ENCODE data around the gene RNF223. TPM values are rescaled to one million over a fixed set of nuclear protein-coding genes. Genes with fewer than 3 reads are reported as not detected.

RNF223 gene
- total RNA-seq, 3 donors from 2014 or later: 1.3 to 7.5 (median 2.1) TPM

DNA sequence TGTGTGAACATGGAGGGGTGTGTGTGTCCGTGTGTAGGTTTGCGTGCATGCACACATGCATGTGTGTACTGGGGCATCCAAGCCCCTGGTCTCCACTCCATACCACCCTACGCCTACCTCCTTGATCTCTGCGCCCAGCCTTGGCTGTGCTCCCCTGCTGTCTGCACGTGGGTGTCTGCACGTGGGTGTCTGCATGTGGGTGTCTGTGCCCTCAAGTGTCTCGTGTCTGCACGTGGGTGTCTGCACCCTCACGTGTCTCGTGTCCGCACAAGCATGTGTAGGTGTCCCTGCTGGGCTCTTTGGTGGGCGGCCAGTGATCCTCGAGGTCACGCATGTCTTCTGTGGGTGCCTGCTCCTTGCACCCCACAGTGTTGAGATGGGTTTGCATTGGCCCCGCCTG is 21.1 kb downstream of the RNF223 start:
- DNase-seq (no peak), ATAC-seq (no peak)
- Histone ChIP-seq H3K9me3 (no peaks in the 10 kb centered on the region), H3K36me3 (ENCODE audit: low read depth) (no peaks in the 10 kb centered on the region), H3K4me3 (no peak overlapping the region), H3K4me1 (ENCODE audit: low read depth) (no peaks in the 10 kb centered on the region)
- no peak for TF ChIP-seq CTCF (IDR thresholded peaks at IDR 0.05)
- intact Hi-C loops (cut with DNase I, micrococcal nuclease): no loop called here

GRCh38 chr1:1052003-1052840 is 21.9 kb downstream of the RNF223 start:
- ATAC-seq (no peak), DNase-seq (no peak)
- H3K36me3 ChIP-seq (ENCODE audit: low read depth): no peaks in the 10 kb centered on the region
- intact Hi-C loops (cut with DNase I, micrococcal nuclease): no loop called here
- TF ChIP-seq CTCF (IDR thresholded peaks at IDR 0.05): no peak
- no peak overlapping the region for H3K4me3 ChIP-seq
- no peaks in the 10 kb centered on the region for H3K4me1 ChIP-seq (ENCODE audit: low read depth)
- no peaks in the 10 kb centered on the region for H3K9me3 ChIP-seq

DNA sequence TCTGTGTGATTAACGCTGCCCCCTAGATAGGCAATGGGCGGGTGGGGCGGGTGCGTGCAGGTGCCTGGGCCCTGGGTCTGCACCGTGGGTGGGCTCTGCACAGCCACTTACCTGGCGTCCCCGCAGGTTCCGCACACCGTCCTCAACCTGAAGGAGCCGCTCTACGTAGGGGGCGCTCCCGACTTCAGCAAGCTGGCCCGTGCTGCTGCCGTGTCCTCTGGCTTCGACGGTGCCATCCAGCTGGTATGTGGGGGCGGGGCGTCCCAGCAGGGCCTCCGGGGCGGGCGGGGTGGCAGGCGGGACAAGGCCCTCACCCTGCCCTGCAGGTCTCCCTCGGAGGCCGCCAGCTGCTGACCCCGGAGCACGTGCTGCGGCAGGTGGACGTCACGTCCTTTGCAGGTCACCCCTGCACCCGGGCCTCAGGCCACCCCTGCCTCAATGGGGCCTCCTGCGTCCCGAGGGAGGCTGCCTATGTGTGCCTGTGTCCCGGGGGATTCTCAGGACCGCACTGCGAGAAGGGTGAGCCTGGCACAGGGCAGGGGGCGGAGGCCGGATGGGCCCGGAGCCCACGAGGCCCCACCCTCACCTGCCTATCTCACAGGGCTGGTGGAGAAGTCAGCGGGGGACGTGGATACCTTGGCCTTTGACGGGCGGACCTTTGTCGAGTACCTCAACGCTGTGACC is 22.8 kb downstream of the RNF223 start:
- DNase-seq (no peak), ATAC-seq (peak; percentile 33)
- no peaks in the 10 kb centered on the region for H3K9me3 ChIP-seq
- intact Hi-C loops (cut with DNase I, micrococcal nuclease): no loop called here
- no peaks in the 10 kb centered on the region for H3K4me1 ChIP-seq (ENCODE audit: low read depth)
- TF ChIP-seq CTCF (IDR thresholded peaks at IDR 0.05): no peak
- H3K4me3 ChIP-seq: no peak overlapping the region
- no peaks in the 10 kb centered on the region for H3K36me3 ChIP-seq (ENCODE audit: low read depth)

DNA sequence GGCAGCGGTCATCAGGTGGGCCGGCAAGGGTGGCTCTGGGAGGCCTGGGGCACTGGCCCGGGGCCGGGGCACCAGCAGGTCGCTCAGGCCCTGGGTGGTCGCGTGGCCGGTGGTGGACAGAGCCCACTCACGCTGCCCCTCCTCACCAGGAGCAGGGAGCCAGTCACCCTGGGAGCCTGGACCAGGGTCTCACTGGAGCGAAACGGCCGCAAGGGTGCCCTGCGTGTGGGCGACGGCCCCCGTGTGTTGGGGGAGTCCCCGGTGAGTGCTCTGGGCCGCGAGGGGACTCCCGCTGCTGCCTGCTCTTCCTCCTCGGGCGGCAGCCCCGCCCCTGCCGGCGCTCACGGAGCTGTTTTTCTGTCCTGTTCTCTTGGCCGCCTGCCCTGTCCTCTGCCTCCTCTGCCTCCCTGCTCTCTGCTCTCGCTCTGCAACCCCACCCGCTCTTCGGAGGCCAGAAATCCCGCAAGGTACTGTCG is 23.5 kb downstream of the RNF223 start:
- H3K4me3 ChIP-seq: no peak overlapping the region
- no peaks in the 10 kb centered on the region for H3K4me1 ChIP-seq (ENCODE audit: low read depth)
- H3K9me3 ChIP-seq: no peaks in the 10 kb centered on the region
- DNase-seq (peak; percentile 70 to 81 (median 79)), ATAC-seq (peak; percentile 77)
- no peaks in the 10 kb centered on the region for H3K36me3 ChIP-seq (ENCODE audit: low read depth)
- no peak for TF ChIP-seq CTCF (IDR thresholded peaks at IDR 0.05)
- intact Hi-C loops (cut with DNase I, micrococcal nuclease): no loop called here

DNA sequence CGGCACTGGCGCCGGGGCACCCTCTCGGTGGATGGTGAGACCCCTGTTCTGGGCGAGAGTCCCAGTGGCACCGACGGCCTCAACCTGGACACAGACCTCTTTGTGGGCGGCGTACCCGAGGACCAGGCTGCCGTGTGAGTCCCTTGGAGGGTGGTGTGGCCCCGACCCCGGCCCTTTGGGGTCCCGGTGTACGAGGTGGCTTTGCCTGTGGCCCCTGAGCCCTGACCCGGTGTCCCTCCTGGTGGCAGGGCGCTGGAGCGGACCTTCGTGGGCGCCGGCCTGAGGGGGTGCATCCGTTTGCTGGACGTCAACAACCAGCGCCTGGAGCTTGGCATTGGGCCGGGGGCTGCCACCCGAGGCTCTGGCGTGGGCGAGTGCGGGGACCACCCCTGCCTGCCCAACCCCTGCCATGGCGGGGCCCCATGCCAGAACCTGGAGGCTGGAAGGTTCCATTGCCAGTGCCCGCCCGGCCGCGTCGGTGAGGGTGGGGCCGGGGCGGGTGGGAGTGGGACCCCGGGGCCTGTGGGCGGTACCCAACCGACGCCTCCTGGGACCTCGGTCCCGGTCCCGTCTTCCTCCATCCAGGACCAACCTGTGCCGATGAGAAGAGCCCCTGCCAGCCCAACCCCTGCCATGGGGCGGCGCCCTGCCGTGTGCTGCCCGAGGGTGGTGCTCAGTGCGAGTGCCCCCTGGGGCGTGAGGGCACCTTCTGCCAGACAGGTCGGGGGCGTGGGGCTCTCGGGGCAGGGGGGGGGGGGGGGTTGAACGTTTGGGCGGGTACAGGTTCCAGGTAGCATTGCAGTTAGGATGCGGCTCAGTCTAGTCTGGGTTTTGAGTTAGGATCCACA is 24.6 kb downstream of the RNF223 start:
- Histone ChIP-seq H3K36me3 (ENCODE audit: low read depth) (no peaks in the 10 kb centered on the region), H3K9me3 (no peaks in the 10 kb centered on the region), H3K4me1 (ENCODE audit: low read depth) (no peaks in the 10 kb centered on the region), H3K4me3 (no peak overlapping the region)
- intact Hi-C loops (cut with DNase I, micrococcal nuclease): no loop called here
- ATAC-seq: no peak
- no peak for TF ChIP-seq CTCF (IDR thresholded peaks at IDR 0.05)
- no peak for DNase-seq

Measured in mucosa of descending colon (tissue), 3 donors.